Esophagus squamous epithelium (tissue), 5 donors: Measurements from ENCODE around the gene ARIH2. TPM values are rescaled to one million over a fixed set of nuclear protein-coding genes. Genes with fewer than 3 reads are reported as not detected.

Source experiments
- DNase-seq: peaks from one replicate; lab custom pipeline; 2025; lab: John Stamatoyannopoulos, UW
- H3K27ac ChIP-seq, 4 donors: fragments of 200-600 bp; sonication (generic); one replicate each; pipeline ENCODE4 v1.5.1; 2016 to 2019; ENCODE audit warnings: mild to moderate bottlenecking in 1 of 4
- H3K27me3 ChIP-seq, 4 donors: fragments of 200-600 bp; sonication (generic); 1 replicate in 3 of 4; 2 replicates in 1 of 4; pipeline versions ENCODE4 v1.5.1 to v1.6.0; 2017 to 2021; ENCODE audit warnings: antibody characterized with exemption in 1 of 4
- H3K36me3 ChIP-seq, 3 donors: fragments of 200-600 bp; sonication (generic); one replicate each; pipeline ENCODE4 v1.5.1; 2016 to 2019
- H3K4me1 ChIP-seq, 3 donors: fragments of 200-600 bp; sonication (generic); one replicate each; pipeline ENCODE4 v1.5.1; 2017 to 2019
- H3K4me3 ChIP-seq, 4 donors: fragments of 200-600 bp; sonication (generic); 1 replicate in 3 of 4; 2 replicates in 1 of 4; pipeline ENCODE4 v1.5.1; 2016 to 2019; ENCODE audit warnings: mild to moderate bottlenecking in 2 of 4, moderate library complexity in 1 of 4
- H3K9me3 ChIP-seq, 3 donors: fragments of 200-600 bp; sonication (generic); one replicate each; pipeline ENCODE4 v1.5.1; 2016 to 2019
- CTCF ChIP-seq, 6 experiments: fragments of 450-650 bp in 4 of 6; fragments of 200-600 bp in 2 of 6; sonication (generic) in 2 of 6; IDR thresholded peaks; one replicate each; pipeline ENCODE4 v1.5.1; 2016 to 2019; ENCODE audit warnings: antibody characterized with exemption in 6 of 6, mild to moderate bottlenecking in 4 of 6, moderate library complexity in 4 of 6
- POLR2A ChIP-seq, 4 donors: fragments of 450-650 bp; IDR thresholded peaks; one replicate each; pipeline ENCODE4 v1.6.1; 2017; ENCODE audit warnings: antibody characterized with exemption in 4 of 4, mild to moderate bottlenecking in 4 of 4, moderate library complexity in 3 of 4
- WGBS, 2 donors: methylation state at CpG; one replicate each; pipeline ENCODE4 v1.1.5; 2018; 5-methylcytosine and 5-hydroxymethylcytosine counted together
- intact Hi-C: fragments of 100-400 bp; cut with DNase I; formaldehyde crosslinking; loops from one replicate; pipeline ENCODE4 v1.15.0; 2022
- total RNA-seq, 4 donors: library from RNA; depleted of rRNA; stranded (reverse); fragments of >200 nt; gene quantifications; one replicate each; pipeline ENCODE4 v1.1.0, GENCODE V29; 2016
- donor health status: DM: yes; HTN: yes; CAD: no.

The ARIH2 gene
- total RNA-seq, 4 donors from 2014 or later = 54.0 to 74.2 (median 71.3) TPM

GRCh38 chr3:49019941-49020329, 101.3 kb downstream of the ARIH2 start:
- 0 to 44% methylated on average over 1 to 10 of the region's 12 CpGs for WGBS, 2 donors
- intact Hi-C loops = loop anchor here (10.0 kb wide), 1 partner anchor 75 kb away; the partner anchor contains the start of gene QRICH1
- DNase-seq = no peak
- H3K27ac ChIP-seq = peak overlapping the region; percentile 97 to 100 (median 99)
- peak overlapping the region; percentile 66 to 99 (median 93) for H3K4me3 ChIP-seq
- H3K4me1 ChIP-seq = peaks cover 37 to 69% (median 38%) of the 10 kb centered on the region in 3 donors
- no peaks in the 10 kb centered on the region for H3K9me3 ChIP-seq
- peaks cover 20 to 42% (median 24%) of the 10 kb centered on the region in 3 donors for H3K36me3 ChIP-seq
- TF ChIP-seq POLR2A (IDR thresholded peaks at IDR 0.05) (no peak), CTCF (IDR thresholded peaks at IDR 0.05) (no peak)
- H3K27me3 ChIP-seq = no peaks in the 10 kb centered on the region

- 0% methylated on average over 5 of the region's 51 CpGs; no CpG with 5 or more reads in 1 of the 2 donors for WGBS, 2 donors
- H3K4me3 ChIP-seq = peak overlapping the region; percentile 66 to 99 (median 93)
- peaks cover 37 to 75% (median 38%) of the 10 kb centered on the region in 3 donors for H3K4me1 ChIP-seq
- H3K9me3 ChIP-seq = no peaks in the 10 kb centered on the region
- intact Hi-C loops = loop anchor here (10.0 kb wide), 1 partner anchor 74 kb away; the partner anchor contains the start of gene QRICH1
- peaks cover 18 to 42% (median 25%) of the 10 kb centered on the region in 3 donors for H3K36me3 ChIP-seq
- TF ChIP-seq POLR2A (IDR thresholded peaks at IDR 0.05) = no peak
- no peak for TF ChIP-seq CTCF (IDR thresholded peaks at IDR 0.05)
- H3K27me3 ChIP-seq = no peaks in the 10 kb centered on the region
- peak overlapping the region; percentile 97 to 100 (median 99) for H3K27ac ChIP-seq
- DNase-seq = no peak
Measured at GRCh38 chr3:49020330-49021212, 101.9 kb downstream of the ARIH2 start.

- no peaks in the 10 kb centered on the region for H3K27me3 ChIP-seq
- H3K36me3 ChIP-seq = peaks cover 24 to 42% (median 28%) of the 10 kb centered on the region in 3 donors
- peaks cover 37 to 83% (median 38%) of the 10 kb centered on the region in 3 donors for H3K4me1 ChIP-seq
- peak overlapping the region; percentile 97 to 100 (median 99) for H3K27ac ChIP-seq
- peak; percentile 94 for DNase-seq
- intact Hi-C loops = loop anchor here (10.0 kb wide), 1 partner anchor 73 kb away; the partner anchor contains the start of gene QRICH1
- WGBS, 2 donors = 0% methylated on average over 13 of the region's 60 CpGs; no CpG with 5 or more reads in 1 of the 2 donors
- peak overlapping the region; percentile 66 to 99 (median 93) for H3K4me3 ChIP-seq
- TF ChIP-seq CTCF (IDR thresholded peaks at IDR 0.05) (no peak), POLR2A (IDR thresholded peaks at IDR 0.05) (peak in 3 of 4 donors; percentile 98 to 100 (median 98))
- H3K9me3 ChIP-seq = no peaks in the 10 kb centered on the region
Measured at GRCh38 chr3:49021213-49021812, 102.7 kb downstream of the ARIH2 start.

GRCh38 chr3:49021813-49022687, 103.4 kb downstream of the ARIH2 start, which contains the start of gene NDUFAF3:
Gene NDUFAF3, plus strand, starts transcription at chr3:49022121. Its CDS starts 24 bp downstream, at chr3:49022145.
- Histone ChIP-seq H3K27me3 (no peaks in the 10 kb centered on the region), H3K4me3 (peak within 1 kb of the TSS; percentile 66 to 99 (median 93)), H3K36me3 (peaks cover 28 to 44% (median 32%) of the 10 kb centered on the region in 3 donors), H3K27ac (peak within 1 kb of the TSS; percentile 97 to 100 (median 99)), H3K4me1 (peaks cover 36 to 82% (median 37%) of the 10 kb centered on the region in 3 donors), H3K9me3 (no peaks in the 10 kb centered on the region)
- 0% methylated on average over 3 to 6 of the region's 83 CpGs for WGBS, 2 donors
- intact Hi-C loops = loop anchor here (10.0 kb wide), 1 partner anchor 73 kb away; the partner anchor contains the start of gene QRICH1
- DNase-seq = peak; percentile 77
- peak in 2 of 4 donors; percentile 88 to 89 for TF ChIP-seq POLR2A (IDR thresholded peaks at IDR 0.05)
- peak; percentile 92 to 98 (median 96) for TF ChIP-seq CTCF (IDR thresholded peaks at IDR 0.05)
